GM23338 (cell line): ENCODE results near the gene PTN. TPM values are rescaled to one million over a fixed set of nuclear protein-coding genes. Genes with fewer than 3 reads are reported as not detected.

ENCODE experiments used
- ATAC-seq: fragments of 200-7000 bp; cut with Tn5 transposase; 3 replicates; pipeline ENCODE4 v1.9.1; 2020
- DNase-seq: peaks from one replicate; pipeline ENCODE4 v3.0.0-alpha.2; 2015; ENCODE audit warnings: low spot score
- H2AFZ ChIP-seq: fragments of 200-600 bp; sonication (generic); 2 replicates; pipeline ENCODE4 v1.8.0; 2016; ENCODE audit warnings: antibody characterized with exemption, mild to moderate bottlenecking, moderate library complexity
- H3F3A ChIP-seq: fragments of 200-600 bp; sonication (generic); replicated peaks from 2 replicates; pipeline ENCODE4 v1.8.0; 2017; ENCODE audit warnings: antibody characterized with exemption, mixed run types, low read depth
- H3K27ac ChIP-seq: fragments of 200-600 bp; sonication (generic); 2 replicates; pipeline ENCODE4 v1.6.1; 2016; ENCODE audit warnings: low read depth
- H3K27me3 ChIP-seq: fragments of 200-600 bp; sonication (generic); 2 replicates; pipeline ENCODE4 v1.8.0; 2016; ENCODE audit warnings: mild to moderate bottlenecking, mixed run types, moderate library complexity; ENCODE audit not compliant: insufficient read depth
- H3K36me3 ChIP-seq: fragments of 200-600 bp; sonication (generic); 2 replicates; pipeline ENCODE4 v1.8.0; 2016; ENCODE audit warnings: mild to moderate bottlenecking; ENCODE audit not compliant: insufficient read depth
- H3K4me1 ChIP-seq: fragments of 200-600 bp; sonication (generic); 2 replicates; pipeline ENCODE4 v1.8.0; 2016; ENCODE audit warnings: mild to moderate bottlenecking, moderate library complexity; ENCODE audit not compliant: insufficient read depth
- H3K4me2 ChIP-seq: fragments of 200-600 bp; sonication (generic); 2 replicates; pipeline ENCODE4 v1.7.1; 2017; ENCODE audit warnings: mixed run types
- H3K4me3 ChIP-seq: fragments of 200-600 bp; sonication (generic); 2 replicates; pipeline ENCODE4 v1.6.1; 2016; ENCODE audit warnings: mixed run types
- H3K79me2 ChIP-seq: fragments of 200-600 bp; sonication (generic); replicated peaks from 2 replicates; pipeline ENCODE4 v1.8.0; 2017; ENCODE audit warnings: mild to moderate bottlenecking; ENCODE audit not compliant: insufficient read depth
- H3K9me2 ChIP-seq: fragments of 200-600 bp; sonication (generic); 2 replicates; pipeline ENCODE4 v1.8.0; 2017; ENCODE audit not compliant: insufficient read depth
- H4K20me1 ChIP-seq: fragments of 200-600 bp; sonication (generic); replicated peaks from 2 replicates; pipeline ENCODE4 v1.8.0; 2017; ENCODE audit warnings: mild to moderate bottlenecking; ENCODE audit not compliant: insufficient read depth
- H3K27ac Mint-ChIP-seq: 2 replicates; pipeline ENCODE4 v1.8.0; 2020; ENCODE audit warnings: inconsistent platforms, mild to moderate bottlenecking, moderate library complexity, mixed read lengths
- H3K27me3 Mint-ChIP-seq: 3 replicates; pipeline ENCODE4 v1.8.0; 2022; ENCODE audit warnings: low read depth, mild to moderate bottlenecking, moderate library complexity, mixed read lengths, inconsistent platforms; ENCODE audit not compliant: insufficient read depth, poor library complexity
- H3K36me3 Mint-ChIP-seq: 3 replicates; pipeline ENCODE4 v1.8.0; 2021; ENCODE audit warnings: low read depth, mild to moderate bottlenecking, inconsistent platforms, moderate library complexity, mixed read lengths
- H3K4me1 Mint-ChIP-seq: 3 replicates; pipeline ENCODE4 v1.8.0; 2020; ENCODE audit warnings: mild to moderate bottlenecking, inconsistent platforms, mixed read lengths
- H3K4me3 Mint-ChIP-seq: 3 replicates; pipeline ENCODE4 v1.8.0; 2021; ENCODE audit warnings: moderate library complexity, mild to moderate bottlenecking, inconsistent platforms, mixed read lengths
- H3K9me3 Mint-ChIP-seq: 3 replicates; pipeline ENCODE4 v1.8.0; 2020; ENCODE audit warnings: moderate library complexity, mild to moderate bottlenecking, inconsistent platforms, mixed read lengths
- EZH2 ChIP-seq: fragments of 200-600 bp; sonication (generic); IDR thresholded peaks from one replicate; pipeline ENCODE4 v1.8.0; 2017; ENCODE audit warnings: antibody characterized with exemption, mild to moderate bottlenecking, low read depth; ENCODE audit not compliant: unreplicated experiment
- JUNB ChIP-seq: IDR thresholded peaks from one replicate; pipeline ENCODE4 v1.6.1; 2016; ENCODE audit warnings: antibody characterized with exemption; ENCODE audit not compliant: unreplicated experiment
- POLR2AphosphoS5 ChIP-seq: IDR thresholded peaks from 2 replicates; pipeline ENCODE4 v1.6.1; 2016; ENCODE audit warnings: antibody characterized with exemption, low read depth
- ZNF114 ChIP-seq: fragments of 250-450 bp; sonication (Bioruptor Pico); IDR thresholded peaks from 2 replicates; pipeline ENCODE4 v1.5.0; 2020; ENCODE audit warnings: mild to moderate bottlenecking, moderate library complexity
- polyA plus RNA-seq: library from polyadenylated mRNA; unstranded; fragments of >200 nt; fragmentation: Nextera tagmentation; extraction: Ambion mirVana; gene quantifications from 2 replicates; pipeline ENCODE4 v1.2.1, GENCODE V29; 2016
- total RNA-seq: library from RNA; depleted of rRNA; stranded (reverse); fragments of >200 nt; shearing (Covaris generic); gene quantifications from 2 replicates; pipeline ENCODE4 v1.2.3, GENCODE V29; 2014
- TF ChIP-seq, protein P1 (sequence below): fragments of 250-450 bp; sonication (Bioruptor Pico); IDR thresholded peaks from 2 replicates; pipeline ENCODE4 v1.5.0; 2020; ENCODE audit warnings: mild to moderate bottlenecking, moderate library complexity
- TF ChIP-seq, protein P2 (sequence below): IDR thresholded peaks from 2 replicates; pipeline ENCODE4 v1.6.1; 2016; ENCODE audit warnings: antibody characterized with exemption

Gene PTN
- total and polyA plus RNA-seq, 2 experiments from 2014 or later: 20.1 to 39.4 TPM

DNA sequence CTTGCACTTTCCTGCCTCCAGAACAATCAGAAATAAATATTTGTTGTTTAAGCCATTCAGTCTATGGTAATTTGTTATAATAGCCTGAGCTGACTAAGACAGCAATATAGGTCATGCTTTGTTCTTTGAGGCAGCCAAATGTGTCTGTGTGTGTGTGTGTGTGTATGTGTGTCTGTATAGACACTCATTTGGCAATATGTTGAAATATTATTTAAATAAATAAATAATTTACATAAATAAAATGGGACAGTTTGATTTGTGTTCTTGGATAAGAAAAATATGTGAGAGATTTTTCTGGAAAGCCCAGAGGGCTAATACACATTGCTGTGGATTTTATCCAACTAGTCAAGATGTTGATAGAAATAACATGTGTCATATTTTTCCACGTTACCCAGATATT, 140.2 kb downstream of the PTN start (continued):
- TF ChIP-seq, protein P1, sequence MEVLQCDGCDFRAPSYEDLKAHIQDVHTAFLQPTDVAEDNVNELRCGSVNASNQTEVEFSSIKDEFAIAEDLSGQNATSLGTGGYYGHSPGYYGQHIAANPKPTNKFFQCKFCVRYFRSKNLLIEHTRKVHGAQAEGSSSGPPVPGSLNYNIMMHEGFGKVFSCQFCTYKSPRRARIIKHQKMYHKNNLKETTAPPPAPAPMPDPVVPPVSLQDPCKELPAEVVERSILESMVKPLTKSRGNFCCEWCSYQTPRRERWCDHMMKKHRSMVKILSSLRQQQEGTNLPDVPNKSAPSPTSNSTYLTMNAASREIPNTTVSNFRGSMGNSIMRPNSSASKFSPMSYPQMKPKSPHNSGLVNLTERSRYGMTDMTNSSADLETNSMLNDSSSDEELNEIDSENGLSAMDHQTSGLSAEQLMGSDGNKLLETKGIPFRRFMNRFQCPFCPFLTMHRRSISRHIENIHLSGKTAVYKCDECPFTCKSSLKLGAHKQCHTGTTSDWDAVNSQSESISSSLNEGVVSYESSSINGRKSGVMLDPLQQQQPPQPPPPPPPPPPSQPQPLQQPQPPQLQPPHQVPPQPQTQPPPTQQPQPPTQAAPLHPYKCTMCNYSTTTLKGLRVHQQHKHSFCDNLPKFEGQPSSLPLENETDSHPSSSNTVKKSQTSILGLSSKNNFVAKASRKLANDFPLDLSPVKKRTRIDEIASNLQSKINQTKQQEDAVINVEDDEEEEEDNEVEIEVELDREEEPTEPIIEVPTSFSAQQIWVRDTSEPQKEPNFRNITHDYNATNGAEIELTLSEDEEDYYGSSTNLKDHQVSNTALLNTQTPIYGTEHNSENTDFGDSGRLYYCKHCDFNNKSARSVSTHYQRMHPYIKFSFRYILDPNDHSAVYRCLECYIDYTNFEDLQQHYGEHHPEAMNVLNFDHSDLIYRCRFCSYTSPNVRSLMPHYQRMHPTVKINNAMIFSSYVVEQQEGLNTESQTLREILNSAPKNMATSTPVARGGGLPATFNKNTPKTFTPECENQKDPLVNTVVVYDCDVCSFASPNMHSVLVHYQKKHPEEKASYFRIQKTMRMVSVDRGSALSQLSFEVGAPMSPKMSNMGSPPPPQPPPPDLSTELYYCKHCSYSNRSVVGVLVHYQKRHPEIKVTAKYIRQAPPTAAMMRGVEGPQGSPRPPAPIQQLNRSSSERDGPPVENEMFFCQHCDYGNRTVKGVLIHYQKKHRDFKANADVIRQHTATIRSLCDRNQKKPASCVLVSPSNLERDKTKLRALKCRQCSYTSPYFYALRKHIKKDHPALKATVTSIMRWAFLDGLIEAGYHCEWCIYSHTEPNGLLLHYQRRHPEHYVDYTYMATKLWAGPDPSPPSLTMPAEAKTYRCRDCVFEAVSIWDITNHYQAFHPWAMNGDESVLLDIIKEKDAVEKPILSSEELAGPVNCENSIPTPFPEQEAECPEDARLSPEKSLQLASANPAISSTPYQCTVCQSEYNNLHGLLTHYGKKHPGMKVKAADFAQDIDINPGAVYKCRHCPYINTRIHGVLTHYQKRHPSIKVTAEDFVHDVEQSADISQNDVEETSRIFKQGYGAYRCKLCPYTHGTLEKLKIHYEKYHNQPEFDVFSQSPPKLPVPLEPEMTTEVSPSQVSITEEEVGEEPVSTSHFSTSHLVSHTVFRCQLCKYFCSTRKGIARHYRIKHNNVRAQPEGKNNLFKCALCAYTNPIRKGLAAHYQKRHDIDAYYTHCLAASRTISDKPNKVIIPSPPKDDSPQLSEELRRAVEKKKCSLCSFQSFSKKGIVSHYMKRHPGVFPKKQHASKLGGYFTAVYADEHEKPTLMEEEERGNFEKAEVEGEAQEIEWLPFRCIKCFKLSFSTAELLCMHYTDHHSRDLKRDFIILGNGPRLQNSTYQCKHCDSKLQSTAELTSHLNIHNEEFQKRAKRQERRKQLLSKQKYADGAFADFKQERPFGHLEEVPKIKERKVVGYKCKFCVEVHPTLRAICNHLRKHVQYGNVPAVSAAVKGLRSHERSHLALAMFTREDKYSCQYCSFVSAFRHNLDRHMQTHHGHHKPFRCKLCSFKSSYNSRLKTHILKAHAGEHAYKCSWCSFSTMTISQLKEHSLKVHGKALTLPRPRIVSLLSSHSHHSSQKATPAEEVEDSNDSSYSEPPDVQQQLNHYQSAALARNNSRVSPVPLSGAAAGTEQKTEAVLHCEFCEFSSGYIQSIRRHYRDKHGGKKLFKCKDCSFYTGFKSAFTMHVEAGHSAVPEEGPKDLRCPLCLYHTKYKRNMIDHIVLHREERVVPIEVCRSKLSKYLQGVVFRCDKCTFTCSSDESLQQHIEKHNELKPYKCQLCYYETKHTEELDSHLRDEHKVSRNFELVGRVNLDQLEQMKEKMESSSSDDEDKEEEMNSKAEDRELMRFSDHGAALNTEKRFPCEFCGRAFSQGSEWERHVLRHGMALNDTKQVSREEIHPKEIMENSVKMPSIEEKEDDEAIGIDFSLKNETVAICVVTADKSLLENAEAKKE (CRISPR knock-in tag): no peak
- TF ChIP-seq ZNF114 (no peak), EZH2 (no peak)
- TF ChIP-seq, protein P2, sequence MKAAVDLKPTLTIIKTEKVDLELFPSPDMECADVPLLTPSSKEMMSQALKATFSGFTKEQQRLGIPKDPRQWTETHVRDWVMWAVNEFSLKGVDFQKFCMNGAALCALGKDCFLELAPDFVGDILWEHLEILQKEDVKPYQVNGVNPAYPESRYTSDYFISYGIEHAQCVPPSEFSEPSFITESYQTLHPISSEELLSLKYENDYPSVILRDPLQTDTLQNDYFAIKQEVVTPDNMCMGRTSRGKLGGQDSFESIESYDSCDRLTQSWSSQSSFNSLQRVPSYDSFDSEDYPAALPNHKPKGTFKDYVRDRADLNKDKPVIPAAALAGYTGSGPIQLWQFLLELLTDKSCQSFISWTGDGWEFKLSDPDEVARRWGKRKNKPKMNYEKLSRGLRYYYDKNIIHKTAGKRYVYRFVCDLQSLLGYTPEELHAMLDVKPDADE: no peak

DNA sequence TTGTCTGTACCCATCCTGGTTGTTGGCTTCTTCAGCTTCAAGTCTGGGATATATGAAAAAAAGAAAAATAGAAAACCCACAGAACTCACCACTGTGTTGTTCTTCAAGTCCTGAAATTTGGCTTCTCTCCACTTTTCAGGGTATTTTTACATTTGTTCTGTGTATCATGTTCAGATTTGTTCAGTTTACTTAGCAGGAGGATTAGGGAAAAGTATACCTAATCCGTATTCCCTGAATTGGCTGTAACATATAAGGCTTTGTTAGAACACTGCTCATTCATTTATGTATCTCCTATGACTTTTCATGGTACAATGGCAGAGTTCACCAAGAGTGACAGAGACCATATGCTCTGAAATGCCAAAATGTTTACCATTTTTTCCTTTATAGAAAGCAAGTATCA, 146.9 kb downstream of the PTN start:
- ATAC-seq (no peak), DNase-seq (no peak)
- no peaks in the 10 kb centered on the region for H3K9me3 Mint-ChIP-seq
- Histone ChIP-seq H3K4me1 (no peaks in the 10 kb centered on the region), H3K27me3 (no peaks in the 10 kb centered on the region), H3K4me2 (no peak overlapping the region), H2AFZ (peak overlapping the region; percentile 39), H3K79me2 (no peaks in the 10 kb centered on the region), H4K20me1 (no peaks in the 10 kb centered on the region), H3K4me3 (no peak overlapping the region), H3K36me3 (no peaks in the 10 kb centered on the region), H3K27ac (no peak overlapping the region), H3K9me2 (no peaks in the 10 kb centered on the region), H3F3A (no peaks in the 10 kb centered on the region)
- H3K27me3 Mint-ChIP-seq: peaks cover 2% of the 10 kb centered on the region
- TF ChIP-seq, protein P2: no peak
- no peak for TF ChIP-seq JUNB
- no peak for TF ChIP-seq POLR2AphosphoS5
- peak overlapping the region; percentile 42; the same call in 1 of the 2 replicates for H3K27ac Mint-ChIP-seq
- H3K4me1 Mint-ChIP-seq: no peaks in the 10 kb centered on the region
- no peak overlapping the region for H3K4me3 Mint-ChIP-seq
- H3K36me3 Mint-ChIP-seq: no peaks in the 10 kb centered on the region
